Keratinocyte (primary cell): ENCODE data around the gene WDR93. TPM values are rescaled to one million over a fixed set of nuclear protein-coding genes. Genes with fewer than 3 reads are reported as not detected.

Experiments used
- DNase-seq: peaks from one replicate; pipeline ENCODE4 v3.0.0-alpha.2; 2011; ENCODE audit warnings: low read depth, missing footprints, low spot score
- FAIRE-seq: peaks from 2 replicates; lab custom pipeline; 2011; peaks lifted over from hg19 to GRCh38; lab: Jason Lieb, UNC
- H2AFZ ChIP-seq: 2 replicates; pipeline ENCODE4 v1.6.0; 2012; ENCODE audit warnings: low read length, control low read depth, inconsistent platforms; ENCODE audit not compliant: control insufficient read depth
- H3K27ac ChIP-seq: 2 replicates; pipeline ENCODE4 v1.5.1; 2011; ENCODE audit warnings: low read length; ENCODE audit not compliant: control insufficient read depth, insufficient read depth
- H3K27me3 ChIP-seq: 3 replicates; pipeline ENCODE4 v1.6.0; 2011; ENCODE audit warnings: low read length; ENCODE audit not compliant: control insufficient read depth, insufficient read depth; ENCODE audit errors: extremely low read depth
- H3K36me3 ChIP-seq, 2 experiments: 2 replicates in 1 of 2; 3 replicates in 1 of 2; pipeline ENCODE4 v1.5.1; 2011; ENCODE audit warnings: low read length in 2 of 2, mild to moderate bottlenecking in 1 of 2; ENCODE audit not compliant: control insufficient read depth in 2 of 2, insufficient read depth in 2 of 2; ENCODE audit errors: extremely low read depth in 1 of 2
- H3K4me1 ChIP-seq: 3 replicates; pipeline ENCODE4 v1.5.1; 2011; ENCODE audit warnings: low read length; ENCODE audit not compliant: control insufficient read depth, insufficient read depth; ENCODE audit errors: extremely low read depth
- H3K4me2 ChIP-seq: 3 replicates; pipeline ENCODE4 v1.6.0; 2011; ENCODE audit warnings: low read depth, low read length; ENCODE audit not compliant: control insufficient read depth, insufficient read depth; ENCODE audit errors: extremely low read depth
- H3K4me3 ChIP-seq, 3 experiments: fragments of 200-600 bp in 1 of 3; sonication (generic) in 1 of 3; 2 replicates in 2 of 3; 3 replicates in 1 of 3; pipeline ENCODE4 v1.5.1; 2011 to 2016; ENCODE audit warnings: low read length in 3 of 3, mild to moderate bottlenecking in 3 of 3, control low read depth in 2 of 3, inconsistent platforms in 1 of 3, low read depth in 1 of 3, mixed read lengths in 1 of 3, mixed run types in 1 of 3, moderate library complexity in 1 of 3; ENCODE audit not compliant: control insufficient read depth in 2 of 3, insufficient read depth in 2 of 3; ENCODE audit errors: extremely low read depth in 1 of 3
- H3K79me2 ChIP-seq: 2 replicates; pipeline ENCODE4 v1.6.0; 2012; ENCODE audit warnings: low read length; ENCODE audit not compliant: control insufficient read depth, insufficient read depth
- H3K9ac ChIP-seq: 3 replicates; pipeline ENCODE4 v1.6.0; 2011; ENCODE audit warnings: low read length; ENCODE audit not compliant: control insufficient read depth, insufficient read depth; ENCODE audit errors: extremely low read depth
- H3K9me1 ChIP-seq: 3 replicates; pipeline ENCODE4 v1.6.0; 2011; ENCODE audit warnings: low read length; ENCODE audit not compliant: control insufficient read depth, insufficient read depth; ENCODE audit errors: extremely low read depth
- H3K9me3 ChIP-seq: 2 replicates; pipeline ENCODE4 v1.5.1; 2012; ENCODE audit warnings: low read depth, low read length; ENCODE audit not compliant: control insufficient read depth
- H4K20me1 ChIP-seq: 3 replicates; pipeline ENCODE4 v1.6.0; 2011; ENCODE audit warnings: low read length; ENCODE audit not compliant: control insufficient read depth, insufficient read depth; ENCODE audit errors: extremely low read depth
- CTCF ChIP-seq, 3 experiments: IDR thresholded peaks in 1 of 3; conservative IDR thresholded peaks in 1 of 3; optimal IDR thresholded peaks in 1 of 3; 2 replicates in 2 of 3; 3 replicates in 1 of 3; pipeline versions ENCODE3 to v1.5.1; 2011; ENCODE audit warnings: low read length in 3 of 3, mild to moderate bottlenecking in 3 of 3, moderate library complexity in 2 of 3, control low read depth in 1 of 3, inconsistent platforms in 1 of 3; ENCODE audit not compliant: insufficient read depth in 2 of 3; ENCODE audit errors: extremely low read depth in 1 of 3
- EZH2 ChIP-seq: IDR thresholded peaks from one replicate; pipeline ENCODE4 v1.6.1; 2012; ENCODE audit warnings: inconsistent platforms, mild to moderate bottlenecking, low read length, moderate library complexity
- dilution Hi-C: fragments of 300-500 bp; cut with MboI; formaldehyde crosslinking; loops from one replicate; pipeline ENCODE4 v1.7.0; 2020; ENCODE audit warnings: low sequenced_read_pairs; ENCODE audit not compliant: extremely low pct_ligation_motif_present
- polyA plus RNA-seq, 5 experiments: library from polyadenylated mRNA; depleted of rRNA in 3 of 5; stranded (reverse) in 3 of 5; stranded (forward) in 1 of 5; unstranded in 1 of 5; fragments of >200 nt; gene quantifications; 1 replicate in 1 of 5; 2 replicates in 3 of 5; 3 replicates in 1 of 5; pipeline versions ENCODE4 v1.2.1 to v1.2.3, GENCODE V29; 2011 to 2012; ENCODE audit warnings: missing spikeins in 2 of 5, low read depth in 1 of 5, low replicate concordance in 1 of 5

The WDR93 gene
- polyA plus RNA-seq, 1 donor (not counting 4 experiments of a cell fraction or from before 2014, with no cell fraction given): 0.05 TPM

- H3K9ac ChIP-seq: no peak overlapping the region
- no peak overlapping the region for H3K4me2 ChIP-seq
- no peaks in the 10 kb centered on the region for H3K36me3 ChIP-seq
- H3K4me3 ChIP-seq: no peak overlapping the region
- no peaks in the 10 kb centered on the region for H3K4me1 ChIP-seq
- H2AFZ ChIP-seq: no peak overlapping the region
- no peaks in the 10 kb centered on the region for H3K79me2 ChIP-seq
- FAIRE-seq: no peak
- DNase-seq: no peak
- TF ChIP-seq EZH2 (no peak), CTCF (optimal IDR thresholded peaks at IDR 0.05 in 1 of 3, IDR thresholded peaks at IDR 0.05 in 1 of 3, conservative IDR thresholded peaks at IDR 0.05 in 1 of 3; ENCODE audit: extremely low read depth in 1 of 3, insufficient read depth in 2 of 3, low read length in 3 of 3) (no peak)
- H3K9me1 ChIP-seq: no peaks in the 10 kb centered on the region
- H3K27ac ChIP-seq: no peak overlapping the region
- dilution Hi-C loops: loop anchor here (25.0 kb wide), 1 partner anchor 92 kb away; no protein-coding TSS in a partner anchor
- no peaks in the 10 kb centered on the region for H4K20me1 ChIP-seq
- no peaks in the 10 kb centered on the region for H3K27me3 ChIP-seq
- H3K9me3 ChIP-seq: no peaks in the 10 kb centered on the region
Measured at GRCh38 chr15:89704411-89704810, 13.8 kb downstream of the WDR93 start.

- Histone ChIP-seq H3K9me3 (no peaks in the 10 kb centered on the region), H3K4me1 (no peaks in the 10 kb centered on the region), H3K9ac (no peak overlapping the region), H3K79me2 (no peaks in the 10 kb centered on the region), H2AFZ (no peak overlapping the region), H4K20me1 (no peaks in the 10 kb centered on the region), H3K9me1 (no peaks in the 10 kb centered on the region), H3K27ac (no peak overlapping the region), H3K4me3 (no peak overlapping the region), H3K36me3 (no peaks in the 10 kb centered on the region), H3K27me3 (no peaks in the 10 kb centered on the region), H3K4me2 (no peak overlapping the region)
- TF ChIP-seq CTCF (optimal IDR thresholded peaks at IDR 0.05 in 1 of 3, IDR thresholded peaks at IDR 0.05 in 1 of 3, conservative IDR thresholded peaks at IDR 0.05 in 1 of 3; ENCODE audit: extremely low read depth in 1 of 3, insufficient read depth in 2 of 3, low read length in 3 of 3): no peak
- TF ChIP-seq EZH2: no peak
- no peak for DNase-seq
- no peak for FAIRE-seq
- dilution Hi-C loops: loop anchor here (25.0 kb wide), 1 partner anchor 95 kb away; no protein-coding TSS in a partner anchor
Measured at GRCh38 chr15:89707577-89707976, 17.0 kb downstream of the WDR93 start.
